HG02938 (cell line): ENCODE results near the gene IER5.

ENCODE experiments used
- ATAC-seq: cut with Tn5 transposase; IDR thresholded peaks from one replicate; pipeline ENCODE4 v1.9.1; 2021; ENCODE audit warnings: mild to moderate bottlenecking, moderate library complexity; ENCODE audit not compliant: unreplicated experiment

The IER5 gene

GRCh38 chr1:181095763-181096184 lies 7.3 kb downstream of the IER5 start:
- no peak for ATAC-seq

DNA sequence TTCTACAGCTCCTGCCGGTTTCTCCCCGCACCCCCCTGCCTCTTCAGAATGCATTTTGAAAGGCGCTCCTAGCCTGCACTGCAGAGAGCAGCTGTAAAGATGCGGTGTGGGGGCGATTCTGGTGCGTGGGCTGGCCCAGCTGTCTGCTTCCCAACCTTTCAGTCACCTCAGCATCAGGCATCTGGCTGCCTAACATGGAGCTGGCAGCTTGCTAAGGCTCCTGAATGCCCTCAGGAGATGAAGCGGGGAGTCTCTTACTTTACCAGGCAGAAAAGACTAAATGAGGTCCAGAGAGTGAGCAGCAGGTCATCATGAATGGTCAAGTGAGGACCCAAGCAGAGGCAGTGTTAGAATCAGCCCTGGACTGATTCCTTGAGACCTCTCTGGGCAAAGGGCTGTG lies 8.7 kb downstream of the IER5 start:
- no peak for ATAC-seq

DNA sequence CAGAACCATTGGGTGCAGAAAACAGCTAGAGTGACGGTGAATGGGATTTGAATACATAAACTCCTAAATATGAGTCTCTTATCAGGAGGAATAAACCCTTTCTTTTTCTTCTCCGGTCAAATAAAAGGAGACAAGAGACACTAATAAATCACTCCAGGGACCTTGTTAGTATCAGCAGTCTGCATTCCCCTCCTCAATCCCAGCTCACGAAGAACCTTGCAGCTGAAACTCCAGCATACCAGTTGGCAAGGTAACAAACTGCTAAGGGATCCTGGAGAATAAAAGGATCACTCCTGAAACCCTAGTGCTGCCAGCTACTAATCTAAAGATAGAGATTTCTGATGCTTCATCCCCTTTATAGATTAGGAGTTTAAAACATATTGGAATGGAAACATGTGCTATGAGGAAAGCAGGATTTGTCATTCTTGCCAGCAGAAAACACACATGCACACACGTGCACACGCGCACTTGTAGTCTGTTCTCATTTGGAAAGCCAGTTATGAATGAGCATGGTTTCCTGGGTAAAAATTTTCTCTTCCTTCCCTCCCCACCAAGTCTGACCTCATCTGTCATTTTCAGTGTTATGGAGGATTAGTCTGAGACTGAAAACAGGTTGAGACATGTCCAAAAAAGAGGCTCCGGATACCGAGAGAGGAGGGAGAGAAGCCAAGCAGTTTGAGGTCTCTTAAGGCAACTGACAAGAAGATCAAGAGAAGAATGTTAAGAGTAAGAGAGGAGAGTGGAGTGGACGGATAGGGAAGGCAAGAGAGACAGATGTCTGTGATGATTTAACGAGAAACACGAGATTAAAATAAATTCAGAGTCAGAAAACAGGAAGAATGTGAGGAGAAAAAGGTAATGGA lies 10.9 kb downstream of the IER5 start:
- ATAC-seq: peak; percentile 68

DNA sequence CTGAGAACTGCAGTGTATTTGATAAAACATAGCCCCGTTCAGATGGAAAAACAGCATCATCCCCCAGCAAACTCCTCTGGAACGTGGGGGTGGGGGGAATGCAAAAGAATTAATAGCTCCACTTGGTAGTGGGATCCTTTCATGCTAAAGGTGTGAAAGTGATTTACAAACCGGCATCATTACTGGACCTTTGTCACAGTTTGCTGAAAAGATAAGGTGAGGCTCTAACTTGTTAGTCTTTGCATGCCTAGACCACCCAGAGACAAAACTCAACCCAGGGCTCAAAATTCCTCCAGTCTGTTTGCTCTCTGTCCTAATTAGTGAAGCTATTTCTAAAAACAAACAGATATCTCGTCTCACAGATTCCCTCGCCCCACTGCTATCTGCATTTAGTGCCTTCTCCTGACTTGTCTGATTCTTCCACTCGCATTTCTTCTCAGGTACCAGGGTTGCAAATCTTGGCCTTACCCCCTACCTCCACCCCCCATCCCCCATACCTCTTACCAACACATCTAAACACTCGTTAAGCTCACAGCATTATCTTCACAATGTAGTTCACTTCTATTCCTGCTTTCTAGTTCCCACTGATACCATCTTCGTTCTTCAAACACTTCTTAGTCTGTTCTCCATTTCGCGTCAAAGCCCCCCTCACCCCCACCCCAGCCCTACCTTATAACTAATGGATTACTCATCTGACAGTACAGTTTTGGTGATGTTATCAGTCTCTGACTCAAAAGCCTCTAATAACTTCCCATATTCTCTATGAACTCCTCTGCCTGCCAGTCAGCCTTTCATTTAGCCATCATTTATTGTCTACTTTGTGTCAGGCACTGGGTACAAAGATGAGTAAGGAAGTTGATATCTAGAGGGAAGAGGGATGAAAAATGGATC lies 11.8 kb downstream of the IER5 start:
- no peak for ATAC-seq

- ATAC-seq: no peak
Observed at GRCh38 chr1:181100934-181101333, 12.4 kb downstream of the IER5 start.

- no peak for ATAC-seq
Observed at GRCh38 chr1:181101581-181102226, 13.2 kb downstream of the IER5 start.

DNA sequence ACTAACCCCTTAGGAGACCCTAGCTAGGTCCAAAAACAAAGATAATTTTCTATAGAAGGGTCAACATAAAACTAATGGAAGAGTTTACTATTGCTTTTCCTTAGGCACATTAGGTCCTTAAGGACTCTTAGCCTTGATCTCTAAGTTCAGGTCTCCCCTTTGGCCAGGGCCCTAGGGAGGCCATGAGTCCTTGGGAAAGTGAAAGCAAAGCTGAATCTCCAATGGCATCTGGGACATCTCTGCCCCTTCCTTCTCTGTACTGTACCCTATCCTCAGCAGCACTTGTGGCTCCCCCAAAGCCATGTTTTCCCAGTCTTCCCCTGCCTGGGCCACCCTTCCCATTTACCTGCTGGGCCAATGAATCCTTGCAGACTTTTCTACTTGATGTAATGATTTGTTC lies 14.3 kb downstream of the IER5 start:
- ATAC-seq: no peak

DNA sequence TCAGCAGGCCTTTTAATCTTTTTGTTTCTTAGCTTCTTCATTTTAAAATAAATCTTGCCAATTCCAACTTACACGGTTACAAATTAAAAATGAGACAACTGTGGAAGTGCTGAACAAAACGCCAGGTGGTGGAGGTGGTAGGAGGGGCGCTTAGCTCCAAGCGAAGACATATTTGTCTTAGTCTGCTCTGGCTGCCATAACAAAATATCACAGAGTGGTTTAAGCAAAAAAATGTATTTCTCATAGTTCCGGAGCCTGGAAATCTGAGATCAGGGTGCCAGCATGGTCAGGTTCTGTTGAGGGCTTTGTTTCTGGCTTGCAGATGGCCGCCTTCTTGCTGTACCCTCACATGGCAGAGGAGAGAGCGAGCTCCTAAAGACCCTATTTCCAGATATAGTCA lies 14.9 kb downstream of the IER5 start:
- no peak for ATAC-seq

- peak; percentile 27 for ATAC-seq
Observed at GRCh38 chr1:181104042-181104789, 15.7 kb downstream of the IER5 start.

DNA sequence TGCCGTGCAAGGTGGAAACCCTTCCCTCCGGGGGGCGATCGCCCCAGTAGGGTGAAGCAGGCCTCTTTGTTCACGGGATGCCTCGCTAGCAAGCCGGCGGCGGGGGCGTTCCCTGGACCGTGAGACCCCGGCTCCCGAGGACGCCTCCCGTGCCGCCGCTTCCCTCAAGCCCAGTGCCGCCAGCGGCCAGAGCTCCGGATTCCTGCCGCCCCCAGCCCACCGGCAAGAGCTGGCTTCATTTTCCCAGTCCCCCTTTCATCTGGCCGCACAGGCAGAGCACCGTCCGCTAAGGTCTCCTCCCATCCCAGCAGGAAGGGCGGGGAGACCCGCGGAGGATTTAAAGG lies 16.3 kb downstream of the IER5 start:
- no peak for ATAC-seq

DNA sequence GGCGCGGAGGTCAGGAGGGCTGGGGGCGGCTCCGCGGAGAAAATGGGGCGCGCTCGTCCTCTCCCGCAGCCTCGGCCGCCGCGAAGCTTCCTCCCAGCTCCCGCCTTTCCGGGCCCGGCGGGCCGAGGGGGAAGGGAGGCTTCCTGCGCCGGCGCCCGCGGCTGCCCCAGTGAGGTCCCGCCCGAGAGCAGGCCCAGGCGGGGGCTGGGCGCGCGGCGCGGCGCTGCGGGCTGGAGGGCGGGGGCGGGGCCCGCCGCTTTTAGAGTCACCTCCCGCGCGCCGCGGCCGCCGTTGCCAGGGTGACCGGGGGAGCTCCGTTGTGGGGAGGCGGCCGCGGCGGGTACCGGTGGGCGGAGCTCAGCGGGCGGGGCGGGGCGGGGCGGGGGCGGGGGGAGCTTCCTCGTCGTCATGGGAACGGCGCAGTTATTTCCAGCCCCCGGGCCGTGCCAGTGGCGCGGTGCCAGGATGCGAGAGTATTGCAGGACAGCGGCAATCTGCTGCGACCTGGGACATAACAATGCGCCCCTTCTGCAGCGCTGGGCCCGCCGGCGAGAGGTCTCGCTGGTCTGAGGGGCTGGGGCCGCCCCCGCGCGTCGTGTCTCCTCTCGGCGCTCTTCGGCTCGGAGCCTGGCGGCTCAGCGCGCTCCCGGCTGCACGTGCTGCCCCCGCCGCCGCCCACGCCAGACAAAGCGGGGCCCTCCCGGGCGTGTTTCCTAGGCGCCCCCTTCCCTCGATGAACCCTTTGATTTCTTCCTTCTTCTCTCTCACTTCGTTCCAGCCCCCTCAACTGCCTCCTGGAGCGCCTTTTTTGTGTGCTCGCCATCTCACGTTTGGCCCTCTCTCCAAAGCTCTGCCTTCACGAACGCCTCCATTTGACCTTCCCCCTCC lies 16.9 kb downstream of the IER5 start:
- ATAC-seq: peak; percentile 76

GRCh38 chr1:181106022-181106312 lies 17.5 kb downstream of the IER5 start:
- ATAC-seq: no peak

- ATAC-seq: no peak
Observed at GRCh38 chr1:181106479-181106878, 18.0 kb downstream of the IER5 start.

- no peak for ATAC-seq
Observed at GRCh38 chr1:181107711-181108110, 19.2 kb downstream of the IER5 start.

DNA sequence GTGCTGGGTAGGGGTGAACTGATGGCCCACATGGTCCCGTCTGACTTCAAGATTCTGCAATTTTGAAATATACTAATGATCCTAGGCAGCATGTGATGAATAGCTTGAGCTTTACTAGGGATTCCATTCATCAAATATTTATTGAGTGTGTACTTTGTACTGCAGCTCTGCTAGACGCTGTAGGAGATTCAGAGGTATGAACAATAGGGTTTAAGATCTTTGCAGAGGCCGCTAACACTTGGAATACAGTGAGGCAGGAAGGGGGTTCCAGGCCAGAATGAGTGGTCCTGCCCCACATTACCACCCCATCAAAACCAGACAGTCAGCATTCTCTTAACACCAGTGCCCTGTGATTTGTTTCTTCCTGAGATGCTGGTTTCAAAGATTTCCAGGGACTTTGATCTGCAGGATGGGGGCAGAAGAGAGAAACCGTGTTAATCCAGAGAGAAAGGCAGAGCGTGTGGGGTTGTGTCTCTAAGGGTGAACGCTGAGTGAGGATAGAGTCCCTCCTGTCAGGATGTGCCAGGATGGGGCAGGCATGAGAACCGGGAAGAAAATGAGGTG lies 19.9 kb downstream of the IER5 start:
- no peak for ATAC-seq

DNA sequence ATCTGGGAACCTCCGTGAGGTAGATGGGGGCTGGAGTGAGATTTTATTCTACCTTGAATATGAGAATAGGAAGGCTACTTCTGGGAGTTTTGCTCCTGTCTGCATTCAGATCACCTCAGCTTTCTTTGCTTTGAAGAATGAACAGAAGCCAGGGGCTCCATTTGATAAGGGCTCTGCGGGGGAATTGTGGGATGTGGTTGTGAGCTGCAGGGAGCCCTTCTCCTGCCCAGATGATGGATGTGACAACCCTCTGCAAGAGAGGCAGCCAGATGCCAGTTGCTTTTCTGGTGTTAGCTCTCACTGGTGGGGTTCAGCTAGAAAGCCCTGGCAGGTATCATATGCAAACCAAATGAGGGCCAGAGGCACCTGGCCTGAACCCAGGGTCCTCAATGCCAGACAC lies 21.5 kb downstream of the IER5 start:
- ATAC-seq: no peak

DNA sequence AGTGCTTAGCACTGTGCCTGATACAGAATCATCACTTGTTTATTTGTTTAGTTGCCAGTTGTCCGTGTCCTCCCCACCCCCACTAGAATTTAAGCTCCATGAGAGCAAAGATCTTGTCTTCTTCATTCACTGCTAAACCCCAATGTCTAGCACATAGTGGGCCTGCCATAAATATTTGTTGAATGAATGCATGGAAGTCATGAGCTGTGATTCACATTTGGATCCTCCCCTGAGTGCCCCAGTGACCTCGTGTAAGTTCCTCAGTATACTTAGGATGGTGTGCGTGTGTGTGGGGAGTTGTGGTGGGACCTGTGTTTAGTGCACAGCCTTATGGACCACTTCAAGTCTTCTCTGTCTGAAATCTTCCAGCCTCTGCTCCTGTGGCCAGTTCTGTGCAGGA lies 23.1 kb downstream of the IER5 start:
- no peak for ATAC-seq

DNA sequence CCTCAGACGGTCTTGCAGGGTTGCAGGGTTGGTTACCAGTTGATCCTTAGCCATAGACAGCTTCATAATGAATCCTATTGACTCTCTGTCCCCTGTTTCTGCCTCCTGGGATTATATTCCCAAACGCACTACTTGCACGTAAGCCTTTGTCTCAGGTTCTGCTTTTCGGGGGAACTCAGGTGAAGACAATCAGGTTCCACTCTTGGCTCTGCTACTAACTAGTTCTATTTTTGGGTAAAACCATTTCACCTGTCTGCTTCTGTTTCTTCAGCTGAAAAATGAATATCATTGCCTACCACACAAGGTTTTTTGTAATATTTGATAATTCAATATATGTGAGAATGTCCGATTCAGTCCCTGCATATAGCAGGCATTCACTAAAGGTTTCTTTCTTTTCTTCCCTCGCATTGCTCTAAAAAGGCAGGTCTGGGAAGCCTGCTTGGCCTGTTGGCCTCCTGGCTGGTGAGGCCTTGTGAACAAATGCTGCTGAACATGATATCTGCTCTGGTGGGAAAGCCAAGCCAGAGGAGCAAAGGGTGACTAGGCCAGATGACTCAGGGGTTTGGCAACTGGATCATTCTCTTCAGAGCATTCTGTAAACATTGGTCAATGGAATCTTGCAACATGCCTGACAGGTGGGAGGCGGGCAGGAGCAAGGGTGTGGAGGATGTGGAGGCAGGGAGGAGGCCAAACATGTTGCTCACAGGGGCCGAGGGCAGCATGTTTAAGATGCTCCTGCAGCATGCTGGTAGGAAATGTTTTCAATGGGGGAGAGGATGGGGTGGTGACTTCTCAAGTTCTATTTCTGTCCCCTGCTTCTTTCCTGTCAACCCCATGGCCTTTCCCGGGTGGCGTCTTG lies 23.8 kb downstream of the IER5 start:
- ATAC-seq: no peak
